BE2C (cell line): ENCODE measurements around the gene NF1.
"Not testable (repeated sequence)": the region's sequence is repeated elsewhere in the genome, so short reads cannot be mapped to it uniquely, and the experiment has no call there.

ENCODE experiments used
- DNase-seq: peaks from one replicate; pipeline ENCODE4 v3.0.0-alpha.2; 2020
- H3K27me3 ChIP-seq: fragments of 250-450 bp; sonication (Bioruptor Pico); 2 replicates; pipeline ENCODE4 v1.5.1; 2020; ENCODE audit warnings: mild to moderate bottlenecking
- H3K36me3 ChIP-seq: fragments of 250-450 bp; sonication (Bioruptor Pico); 2 replicates; pipeline ENCODE4 v1.5.1; 2020; ENCODE audit warnings: mild to moderate bottlenecking
- H3K4me1 ChIP-seq: fragments of 250-450 bp; sonication (Bioruptor Pico); 2 replicates; pipeline ENCODE4 v1.5.1; 2020
- H3K4me3 ChIP-seq: 2 replicates; pipeline ENCODE4 v1.5.1; 2011; ENCODE audit warnings: low read depth, low read length
- H3K9me3 ChIP-seq: fragments of 250-450 bp; sonication (Bioruptor Pico); 2 replicates; pipeline ENCODE4 v1.5.1; 2020
- TF ChIP-seq, protein P1 (sequence below): IDR thresholded peaks from 2 replicates; pipeline ENCODE4 v1.5.1; 2012; ENCODE audit warnings: mild to moderate bottlenecking, low read depth, low read length

The NF1 gene

DNA sequence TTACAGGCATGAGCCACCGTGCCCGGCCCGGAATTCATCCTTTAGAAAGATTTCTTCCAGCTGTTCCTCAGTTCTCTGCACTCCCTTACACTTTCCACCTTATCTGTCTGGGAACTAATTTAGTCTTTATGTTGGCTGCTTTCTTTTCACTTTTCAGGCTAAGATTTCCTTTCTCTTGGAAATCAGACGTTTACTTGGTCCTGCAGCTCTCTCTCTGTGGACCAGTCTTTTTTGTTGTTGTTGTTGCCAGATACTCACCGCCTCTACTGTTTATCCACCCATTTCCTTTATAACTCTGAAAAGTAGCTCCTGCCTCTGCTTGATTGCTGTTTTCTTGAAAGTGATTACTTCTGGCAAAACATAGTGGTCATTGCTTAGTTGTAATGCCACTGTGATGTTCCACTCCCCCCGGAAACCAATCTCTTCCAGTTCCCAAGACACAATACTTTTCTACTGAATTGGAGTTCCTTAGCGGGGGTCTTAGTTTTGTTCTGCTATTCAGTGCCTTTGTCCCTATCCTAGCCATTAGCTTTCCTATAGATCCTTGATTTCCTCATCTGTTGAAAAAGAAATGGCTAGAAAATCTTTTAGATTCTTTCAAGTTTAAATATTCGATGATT lies 6.2 kb downstream of the NF1 start:
- Histone ChIP-seq H3K36me3 (no peaks in the 10 kb centered on the region), H3K4me1 (no peaks in the 10 kb centered on the region), H3K27me3 (no peaks in the 10 kb centered on the region), H3K4me3 (no peak overlapping the region), H3K9me3 (no peaks in the 10 kb centered on the region)
- TF ChIP-seq, protein P1, sequence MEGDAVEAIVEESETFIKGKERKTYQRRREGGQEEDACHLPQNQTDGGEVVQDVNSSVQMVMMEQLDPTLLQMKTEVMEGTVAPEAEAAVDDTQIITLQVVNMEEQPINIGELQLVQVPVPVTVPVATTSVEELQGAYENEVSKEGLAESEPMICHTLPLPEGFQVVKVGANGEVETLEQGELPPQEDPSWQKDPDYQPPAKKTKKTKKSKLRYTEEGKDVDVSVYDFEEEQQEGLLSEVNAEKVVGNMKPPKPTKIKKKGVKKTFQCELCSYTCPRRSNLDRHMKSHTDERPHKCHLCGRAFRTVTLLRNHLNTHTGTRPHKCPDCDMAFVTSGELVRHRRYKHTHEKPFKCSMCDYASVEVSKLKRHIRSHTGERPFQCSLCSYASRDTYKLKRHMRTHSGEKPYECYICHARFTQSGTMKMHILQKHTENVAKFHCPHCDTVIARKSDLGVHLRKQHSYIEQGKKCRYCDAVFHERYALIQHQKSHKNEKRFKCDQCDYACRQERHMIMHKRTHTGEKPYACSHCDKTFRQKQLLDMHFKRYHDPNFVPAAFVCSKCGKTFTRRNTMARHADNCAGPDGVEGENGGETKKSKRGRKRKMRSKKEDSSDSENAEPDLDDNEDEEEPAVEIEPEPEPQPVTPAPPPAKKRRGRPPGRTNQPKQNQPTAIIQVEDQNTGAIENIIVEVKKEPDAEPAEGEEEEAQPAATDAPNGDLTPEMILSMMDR: no peak
- no peak for DNase-seq

DNA sequence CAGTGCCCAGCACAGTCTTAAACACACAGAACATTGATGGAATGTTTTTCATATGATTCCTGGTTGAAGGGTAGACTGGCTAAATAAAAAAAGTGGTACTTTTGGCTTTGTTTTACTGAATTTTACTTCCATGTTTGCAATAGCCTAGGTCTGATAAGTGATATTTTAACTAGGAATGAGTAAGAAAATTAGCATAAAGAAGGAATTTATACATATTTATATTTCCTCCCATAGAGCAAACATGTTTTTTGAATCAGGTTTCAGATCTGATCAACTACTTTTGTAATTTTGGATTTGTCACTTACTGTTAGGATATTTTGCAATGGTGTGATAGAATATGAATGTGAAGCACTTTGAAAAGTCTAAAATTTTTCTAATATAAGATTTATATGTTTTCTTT lies 7.2 kb downstream of the NF1 start:
- DNase-seq: no peak
- TF ChIP-seq, protein P1: no peak
- no peaks in the 10 kb centered on the region for H3K27me3 ChIP-seq
- no peak overlapping the region for H3K4me3 ChIP-seq
- no peaks in the 10 kb centered on the region for H3K36me3 ChIP-seq
- H3K4me1 ChIP-seq: no peaks in the 10 kb centered on the region
- no peaks in the 10 kb centered on the region for H3K9me3 ChIP-seq

DNA sequence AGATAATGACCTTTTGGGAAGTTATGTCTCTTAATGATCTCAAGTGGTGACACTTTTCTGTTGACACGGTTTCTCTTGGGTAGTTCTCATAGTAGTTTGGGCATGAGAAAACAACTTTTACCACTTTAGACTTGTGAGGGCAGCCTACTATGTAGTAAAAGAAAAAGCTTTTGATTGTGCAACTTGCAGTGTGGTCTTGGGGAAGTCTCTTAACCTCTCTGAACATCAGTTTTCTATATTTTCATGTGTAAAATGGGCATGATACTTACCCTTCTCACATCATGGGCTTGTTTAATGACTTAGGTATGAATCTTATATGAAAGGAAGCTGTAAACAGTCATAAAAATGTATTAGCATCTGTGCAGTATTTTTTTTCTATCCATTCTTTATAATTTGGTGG lies 11.2 kb downstream of the NF1 start:
- TF ChIP-seq, protein P1: no peak
- H3K27me3 ChIP-seq: no peaks in the 10 kb centered on the region
- H3K4me1 ChIP-seq: no peaks in the 10 kb centered on the region

DNA sequence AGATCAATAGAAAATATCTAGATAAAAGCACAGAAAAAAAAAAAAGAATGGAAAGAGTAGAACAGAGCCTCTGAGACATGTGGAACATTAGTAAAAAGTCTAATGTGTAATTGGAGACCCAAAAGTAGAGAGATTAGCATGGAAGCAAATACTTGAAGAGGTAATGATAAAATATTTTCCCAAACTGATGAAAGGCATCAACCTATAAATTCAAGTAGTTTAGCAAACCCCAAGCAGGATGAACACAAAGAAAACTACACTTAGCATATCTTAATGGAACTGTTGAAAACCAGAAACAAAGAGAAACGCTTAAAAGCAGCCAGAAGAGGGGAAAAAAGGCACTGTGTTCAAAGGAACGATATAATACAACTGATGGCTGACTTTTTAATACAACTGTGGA lies 16.4 kb downstream of the NF1 start:
- DNase-seq: no peak
- no peaks in the 10 kb centered on the region for H3K4me1 ChIP-seq
- no peaks in the 10 kb centered on the region for H3K9me3 ChIP-seq

More for the DNA sequence above, 11.2 kb downstream of the NF1 start:
- H3K4me3 ChIP-seq: no peak overlapping the region
- no peaks in the 10 kb centered on the region for H3K9me3 ChIP-seq
- H3K36me3 ChIP-seq: no peaks in the 10 kb centered on the region
- DNase-seq: no peak

DNA sequence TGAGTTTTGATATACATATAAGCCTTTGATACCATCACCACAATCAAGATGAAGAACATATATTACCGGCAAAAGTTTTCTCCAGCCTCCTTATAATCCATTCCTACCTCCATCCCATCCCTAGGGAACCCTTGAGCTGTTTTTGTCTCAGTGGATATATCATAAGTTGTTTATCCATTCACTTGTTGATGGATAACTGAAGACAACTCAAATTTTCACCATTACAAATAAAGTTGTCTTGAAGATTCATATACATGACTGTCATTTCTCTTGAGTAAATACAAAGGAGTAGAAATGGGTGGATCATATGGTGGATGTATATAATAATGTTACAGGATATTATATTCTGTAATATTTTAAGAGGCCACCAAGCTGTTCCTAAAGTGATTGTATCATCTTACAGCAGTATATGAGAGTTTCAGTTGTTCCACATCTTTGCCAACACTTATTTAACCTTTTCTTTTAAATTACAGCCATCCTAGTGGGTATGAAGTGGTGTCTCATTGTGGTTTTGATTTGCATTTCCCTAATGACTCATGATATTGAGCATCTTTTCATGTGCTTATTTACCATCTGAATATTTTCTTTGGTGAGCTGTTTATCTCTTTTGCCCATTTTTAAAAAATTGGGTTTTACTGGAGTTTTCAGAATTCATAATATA lies 17.4 kb downstream of the NF1 start:
- no peak for DNase-seq
- Histone ChIP-seq H3K4me1 (no peaks in the 10 kb centered on the region), H3K27me3 (no peaks in the 10 kb centered on the region), H3K4me3 (no peak overlapping the region), H3K9me3 (no peaks in the 10 kb centered on the region), H3K36me3 (no peaks in the 10 kb centered on the region)
- TF ChIP-seq, protein P1: no peak

More for the DNA sequence above, 16.4 kb downstream of the NF1 start:
- TF ChIP-seq, protein P1: no peak
- Histone ChIP-seq H3K27me3 (no peaks in the 10 kb centered on the region), H3K36me3 (no peaks in the 10 kb centered on the region), H3K4me3 (no peak overlapping the region)

DNA sequence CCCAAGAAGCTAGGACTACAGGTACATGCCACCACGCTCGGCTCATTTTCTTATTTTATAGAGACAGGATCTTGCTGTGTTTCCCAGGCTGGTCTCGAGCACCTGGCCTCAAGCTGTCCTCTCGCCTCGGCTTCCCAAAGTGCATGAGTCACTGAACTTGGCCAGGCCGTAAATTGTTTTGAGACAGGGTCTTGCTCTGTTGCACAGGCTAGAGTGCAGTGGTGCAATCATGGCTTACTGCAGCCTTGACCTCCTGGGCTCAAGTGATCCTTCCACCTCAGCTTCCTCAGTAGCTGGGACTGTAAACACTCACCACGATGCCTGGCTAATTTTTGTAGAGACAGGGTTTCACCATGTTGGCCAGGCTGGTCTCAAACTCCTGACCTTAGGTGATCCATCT lies 18.6 kb downstream of the NF1 start:
- H3K27me3 ChIP-seq, H3K4me3 ChIP-seq, DNase-seq, H3K9me3 ChIP-seq, H3K36me3 ChIP-seq, H3K4me1 ChIP-seq: not testable (repeated sequence)
